COLO668 (cell line): ENCODE results near the gene OR6M1.

Experiments used
- DNase-seq: peaks from one replicate; lab custom pipeline; 2025; ENCODE audit not compliant: unreplicated experiment; lab: John Stamatoyannopoulos, UW

OR6M1 gene

DNA sequence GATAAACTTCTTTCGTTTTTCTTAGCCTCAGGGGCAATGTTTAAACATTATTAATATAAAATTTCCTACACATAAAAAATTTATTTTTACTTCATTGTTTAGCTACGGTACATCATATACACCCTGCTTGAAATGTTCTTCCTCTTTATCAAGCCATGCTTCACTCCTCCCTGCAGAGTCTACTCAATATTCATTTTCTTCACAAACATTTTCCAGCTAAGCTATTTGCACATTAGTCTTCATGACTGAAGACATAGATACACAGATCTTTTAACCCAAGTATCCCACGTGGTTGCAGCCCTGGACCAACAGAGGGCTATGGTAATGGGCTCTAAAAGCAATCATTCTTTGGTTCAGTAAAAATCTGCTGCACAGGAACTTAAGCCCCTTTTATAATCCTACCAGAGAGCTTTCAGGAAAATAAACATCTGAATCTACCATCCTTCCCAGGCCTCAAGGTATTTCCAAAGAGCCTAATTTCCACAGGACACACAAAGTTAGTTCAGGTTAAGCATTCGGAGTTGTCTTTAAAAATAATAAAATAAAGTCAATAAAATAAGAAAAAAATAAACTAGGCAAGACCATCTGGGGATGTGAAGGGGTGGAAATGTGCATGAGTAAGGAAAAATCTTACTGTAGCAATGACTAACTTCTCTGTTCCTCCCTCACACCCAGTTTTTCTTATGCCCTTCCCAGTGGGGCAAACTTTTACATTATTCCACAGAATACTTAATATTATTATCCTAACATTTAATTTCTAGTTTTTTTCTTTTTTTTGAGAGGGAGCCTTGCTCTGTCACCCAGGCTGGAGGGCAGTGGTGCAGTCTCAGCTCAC is 30.2 kb downstream of the OR6M1 start:
- DNase-seq: no peak

DNA sequence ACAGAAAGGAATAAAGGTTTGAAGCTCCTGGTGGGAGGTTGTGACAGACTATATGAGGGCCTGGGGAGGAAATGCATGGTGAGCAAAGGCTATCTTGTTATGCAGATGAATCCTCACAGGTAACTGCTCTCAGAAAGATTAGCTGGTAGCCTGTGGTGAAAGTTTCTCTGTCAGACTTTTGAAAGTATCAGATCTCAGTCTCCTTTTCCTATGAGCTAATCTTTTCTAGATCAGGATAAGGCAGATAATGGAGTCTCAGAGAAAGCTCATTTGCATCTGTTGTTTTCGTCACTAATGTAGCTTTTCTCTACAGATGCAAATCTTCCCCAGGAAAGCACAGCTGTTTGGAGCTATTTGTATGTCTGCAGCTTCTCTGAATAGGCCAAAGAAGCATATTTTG is 30.9 kb downstream of the OR6M1 start:
- no peak for DNase-seq

DNA sequence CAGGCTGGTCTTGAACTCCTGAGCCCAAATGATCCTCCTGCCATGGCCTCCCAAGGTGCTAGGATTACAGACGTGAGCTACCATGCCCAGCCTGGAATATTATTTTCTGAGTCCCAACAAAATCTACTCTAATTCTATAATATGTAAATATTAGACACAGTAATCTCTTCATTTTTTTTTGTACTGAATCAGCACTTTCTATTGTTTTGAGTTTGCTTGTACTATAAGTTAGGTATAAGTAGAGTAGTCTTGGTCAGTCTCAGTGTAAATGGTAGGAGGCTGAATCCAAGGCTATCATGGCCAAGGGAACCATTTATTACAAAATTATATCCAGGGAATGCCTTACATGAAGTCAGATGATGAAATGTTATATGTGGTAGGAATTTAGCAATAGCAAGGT is 32.2 kb downstream of the OR6M1 start:
- DNase-seq: no peak

DNA sequence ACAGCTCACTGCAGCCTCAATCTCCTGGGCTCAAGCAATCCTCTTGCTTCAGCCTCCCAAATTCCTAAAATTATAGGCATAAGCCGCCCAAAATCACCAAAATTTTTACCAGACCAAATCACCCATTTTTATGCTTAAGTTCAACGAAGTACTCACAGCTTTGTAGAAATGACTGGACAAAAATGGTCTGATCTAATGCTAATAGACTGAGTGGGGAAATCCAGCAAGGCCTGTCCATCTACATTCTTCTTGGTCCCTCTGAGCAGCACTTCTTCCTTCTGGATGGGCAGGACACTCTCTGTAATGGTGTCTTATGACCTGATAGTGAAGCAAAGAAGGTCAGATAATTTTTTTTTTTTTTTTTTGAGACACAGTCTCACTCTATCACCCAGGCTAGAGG is 33.1 kb downstream of the OR6M1 start:
- no peak for DNase-seq

DNA sequence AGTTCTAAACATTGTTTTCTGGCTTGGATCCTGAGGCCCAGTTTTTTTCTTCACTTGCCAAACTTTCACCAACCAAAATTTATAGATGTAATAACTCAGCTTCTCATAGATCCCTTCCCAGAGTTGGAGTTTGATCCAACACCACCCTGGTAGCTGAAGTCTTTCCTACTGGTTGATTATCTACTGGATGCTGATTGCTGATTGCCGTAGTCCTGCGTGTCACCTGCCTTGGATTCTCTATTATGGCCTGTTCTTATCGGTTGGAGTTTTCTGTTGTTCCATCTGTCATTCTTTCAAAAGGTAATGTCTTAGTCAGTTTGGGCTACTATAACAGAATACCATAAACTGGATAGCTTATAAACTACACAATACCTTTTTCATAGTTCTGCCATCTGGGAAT is 34.5 kb downstream of the OR6M1 start:
- no peak for DNase-seq

DNA sequence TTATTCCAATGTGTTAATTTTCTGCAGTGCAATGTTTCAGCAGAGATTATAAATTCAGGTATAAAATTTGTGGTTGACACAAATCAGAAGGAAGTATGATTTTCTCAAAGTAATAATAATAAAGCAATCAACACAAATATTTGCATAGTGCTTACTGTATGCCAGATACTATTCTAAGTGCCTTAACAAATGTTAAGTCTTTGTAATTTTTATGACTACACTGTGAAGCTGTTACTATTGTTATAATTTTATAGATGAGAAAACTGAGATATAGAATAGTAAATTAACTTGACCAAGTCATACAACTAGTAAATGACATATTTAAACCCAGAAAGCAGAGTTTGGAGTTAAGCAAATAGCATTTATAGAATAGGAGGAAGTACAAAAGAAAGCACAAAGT is 35.4 kb downstream of the OR6M1 start:
- no peak for DNase-seq

DNA sequence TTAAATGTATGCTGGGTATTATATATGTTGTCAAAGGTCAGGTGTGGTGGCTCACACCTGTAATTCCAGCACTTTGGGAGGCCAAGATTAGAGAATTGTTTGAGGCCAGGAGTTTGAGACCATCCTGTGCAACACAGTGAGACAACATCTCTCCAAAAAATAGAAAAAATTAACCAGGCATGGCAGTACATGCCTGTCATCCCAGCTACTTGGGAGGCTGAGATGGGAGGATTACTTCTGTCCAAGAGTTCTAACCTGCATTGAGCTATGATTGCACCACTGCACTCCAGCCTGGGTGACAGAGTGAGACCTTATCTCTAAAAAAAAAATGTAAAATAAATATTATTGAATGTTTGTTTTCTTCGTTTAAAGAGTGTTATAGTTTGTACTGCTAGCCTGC is 40.5 kb downstream of the OR6M1 start:
- DNase-seq: no peak

DNA sequence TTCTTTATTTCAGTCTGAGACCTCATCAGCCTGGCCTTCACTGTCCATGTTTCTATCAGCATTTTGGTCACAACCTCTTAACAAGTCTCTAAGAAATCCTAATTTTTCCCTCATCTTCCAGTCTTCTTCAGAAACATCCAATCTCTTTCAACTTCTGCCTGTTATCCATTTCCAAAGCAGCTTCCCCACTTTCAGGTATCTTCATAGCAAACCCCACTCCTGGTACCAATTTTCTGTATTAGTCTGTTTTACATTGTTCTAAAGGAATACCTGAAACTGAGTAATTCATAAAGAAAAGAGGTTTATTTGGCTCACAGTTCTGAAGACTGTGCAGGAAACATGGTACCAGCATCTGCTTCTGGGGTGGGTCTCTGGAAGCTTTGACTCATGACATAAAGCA is 43.7 kb downstream of the OR6M1 start:
- no peak for DNase-seq

DNA sequence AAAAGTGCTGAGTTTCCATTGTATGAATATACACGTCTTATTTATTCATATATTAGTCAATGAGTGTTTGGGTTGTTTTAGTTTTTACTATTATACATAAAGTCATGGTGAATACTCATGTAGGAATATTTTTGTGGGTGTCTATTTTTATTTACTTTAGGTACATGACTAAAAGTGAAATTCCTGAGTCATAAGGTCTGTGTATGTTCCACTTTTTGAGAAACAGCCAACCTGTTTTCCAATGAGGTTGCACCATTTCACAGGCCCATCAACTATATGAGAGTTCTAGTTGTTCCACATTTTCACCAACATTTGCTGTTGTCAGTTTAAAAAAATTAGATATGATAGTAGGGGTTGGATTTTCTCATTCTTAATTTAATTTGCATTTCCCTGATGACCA is 45.3 kb downstream of the OR6M1 start:
- DNase-seq: no peak

DNA sequence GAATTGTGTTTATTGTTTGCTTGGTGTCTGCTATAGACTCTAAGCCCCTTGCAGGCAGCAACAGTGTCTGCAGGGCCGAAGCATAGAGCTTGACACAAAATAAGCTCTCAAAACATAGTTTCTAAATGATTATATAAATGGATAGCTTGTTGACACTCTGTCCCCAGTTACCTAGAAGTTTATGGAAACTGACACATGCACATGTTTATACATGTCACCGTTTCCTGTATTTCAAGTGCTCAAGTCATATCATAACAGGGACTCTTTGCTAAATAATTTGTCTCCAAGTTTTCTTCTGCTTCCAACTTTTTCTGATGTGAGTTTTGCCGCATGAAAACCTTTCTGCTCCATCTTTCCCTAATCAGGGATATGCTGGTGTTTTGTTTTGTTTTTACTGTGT is 48.2 kb downstream of the OR6M1 start:
- DNase-seq: no peak

DNA sequence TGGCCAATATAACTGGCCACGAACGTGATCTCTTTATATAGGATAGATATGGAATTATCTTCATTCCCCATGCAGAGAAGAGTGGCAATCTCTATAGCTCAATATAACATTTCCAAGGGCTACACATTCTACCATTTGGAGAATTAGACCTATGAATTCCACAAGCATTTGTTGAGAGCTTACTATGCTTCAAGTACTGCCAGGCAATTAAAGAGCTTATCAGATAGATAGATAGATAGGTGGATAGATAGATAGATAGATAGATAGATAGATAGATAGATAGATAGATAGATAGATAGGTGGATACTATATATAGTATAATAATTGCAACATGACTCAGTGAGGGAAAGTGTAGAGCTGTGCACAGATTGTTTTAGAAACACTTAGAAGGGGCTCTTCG is 50.3 kb downstream of the OR6M1 start:
- DNase-seq: no peak
